HG03354 (cell line): Measurements from ENCODE around the gene ARHGDIA.
A peak's percentile ranks its signal among the peaks of the same experiment; 100 is the strongest.

Source experiments
- ATAC-seq: cut with Tn5 transposase; IDR thresholded peaks from one replicate; pipeline ENCODE4 v1.9.1; 2021; ENCODE audit warnings: mild to moderate bottlenecking; ENCODE audit not compliant: unreplicated experiment, poor library complexity, severe bottlenecking

The ARHGDIA gene

DNA sequence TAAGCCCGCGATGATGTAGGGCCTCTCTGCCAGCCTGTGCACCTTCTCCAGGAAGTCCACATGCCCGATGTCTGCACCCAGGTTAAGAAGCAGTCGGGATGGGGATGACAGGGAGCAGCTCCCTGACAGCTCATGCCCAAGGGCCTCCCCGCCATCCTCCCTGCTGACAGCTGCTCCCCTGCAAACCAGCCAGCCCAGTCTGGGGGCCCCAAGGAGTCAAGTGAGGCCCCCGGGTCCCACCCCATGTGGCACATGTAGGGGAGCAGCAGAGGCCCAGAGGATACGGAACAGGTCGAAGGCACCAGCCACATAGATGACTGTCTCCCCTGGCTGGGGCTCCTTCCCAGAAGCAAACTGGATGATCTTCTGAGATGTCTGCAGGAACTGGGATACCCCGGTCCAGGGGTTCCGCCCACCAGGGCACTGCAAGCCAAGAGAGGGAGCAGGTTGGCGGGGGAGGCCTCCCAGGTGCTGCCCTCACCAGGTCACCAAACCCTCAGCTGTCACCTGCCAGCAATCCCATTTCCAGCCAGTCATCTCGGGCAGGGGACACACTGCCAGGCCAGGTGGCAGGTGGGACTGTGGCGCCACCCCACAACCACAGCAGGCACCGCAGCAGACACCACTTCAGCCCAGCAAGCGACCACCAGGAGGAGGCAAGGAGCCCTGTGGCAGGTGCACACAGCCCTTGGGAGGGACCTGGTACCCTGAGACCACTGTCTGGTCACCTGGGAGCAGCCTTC, 35.5 kb upstream of the ARHGDIA start:
- ATAC-seq = no peak

- ATAC-seq = no peak
Observed at GRCh38 chr17:81905993-81906392, 34.9 kb upstream of the ARHGDIA start.

DNA sequence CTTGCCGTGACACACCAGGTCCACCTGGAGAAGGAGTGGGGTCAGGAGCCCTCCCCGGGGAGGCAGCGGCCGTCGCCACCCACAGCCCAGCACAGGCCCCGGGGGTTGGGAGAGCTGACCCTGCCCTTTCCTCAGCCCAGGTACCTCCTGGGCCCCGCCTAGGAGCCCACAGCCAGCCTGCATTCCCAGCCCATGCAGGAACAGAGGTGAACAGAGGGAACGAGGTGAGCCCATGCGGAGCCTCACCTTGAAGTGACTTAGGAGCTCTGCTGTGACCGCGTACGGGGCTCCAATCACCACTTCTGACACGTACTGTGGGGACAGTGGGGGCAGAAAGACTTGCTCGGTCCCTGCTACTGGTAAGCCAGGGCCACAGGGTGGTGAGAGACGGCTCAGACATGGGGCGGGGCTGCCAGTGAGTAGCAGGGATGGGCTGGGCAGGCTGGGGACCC, 34.3 kb upstream of the ARHGDIA start:
- ATAC-seq = no peak

- ATAC-seq = no peak
Observed at GRCh38 chr17:81904600-81905423, 33.7 kb upstream of the ARHGDIA start.

GRCh38 chr17:81903896-81904599, 32.9 kb upstream of the ARHGDIA start:
- ATAC-seq = no peak

DNA sequence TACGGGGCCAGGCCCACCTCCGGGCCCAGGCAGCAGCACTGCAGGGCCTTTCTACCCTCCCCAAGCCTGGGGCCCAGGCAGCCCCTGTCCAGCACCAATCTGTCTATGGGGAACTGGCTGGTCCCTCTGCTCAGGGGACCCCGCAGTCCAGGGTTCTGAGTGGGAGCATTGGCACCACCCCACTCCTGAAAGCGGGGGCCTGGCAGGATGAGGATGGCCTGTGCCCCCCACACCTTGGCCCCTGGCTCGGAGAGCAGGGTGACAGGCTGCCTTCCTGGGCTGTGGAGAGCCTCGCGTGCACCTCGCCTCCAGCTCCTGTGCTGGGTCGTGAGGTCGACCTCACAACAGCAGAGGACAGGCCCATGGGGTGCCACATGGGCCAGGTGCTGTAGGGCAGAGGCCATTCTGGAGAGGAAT, 32.3 kb upstream of the ARHGDIA start:
- no peak for ATAC-seq

GRCh38 chr17:81902653-81903414, 31.7 kb upstream of the ARHGDIA start:
- no peak for ATAC-seq

DNA sequence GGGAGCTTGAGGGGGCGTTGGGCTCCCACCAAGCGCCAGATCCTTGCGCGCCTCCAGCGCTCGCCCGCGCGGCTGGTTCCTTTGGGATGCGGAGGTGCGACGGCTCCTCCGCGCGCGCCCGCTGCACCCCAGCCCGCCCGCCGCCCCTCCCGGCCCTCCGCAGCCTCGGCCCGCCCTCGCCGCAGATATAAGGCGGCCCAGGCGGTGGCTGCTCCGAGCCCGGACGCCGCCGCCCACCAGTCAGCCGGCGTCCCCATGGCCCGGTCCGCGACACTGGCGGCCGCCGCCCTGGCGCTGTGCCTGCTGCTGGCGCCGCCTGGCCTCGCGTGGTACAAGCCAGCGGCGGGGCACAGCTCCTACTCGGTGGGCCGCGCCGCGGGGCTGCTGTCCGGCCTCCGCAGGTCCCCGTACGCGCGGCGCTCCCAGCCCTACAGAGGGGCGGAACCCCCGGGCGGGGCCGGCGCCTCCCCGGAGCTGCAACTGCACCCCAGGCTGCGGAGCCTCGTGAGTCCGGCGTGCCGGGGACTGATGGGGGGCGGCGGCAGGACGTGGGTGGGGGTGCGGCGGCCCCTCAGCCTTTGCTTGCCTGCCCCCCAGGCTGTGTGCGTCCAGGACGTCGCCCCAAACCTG, 31.0 kb upstream of the ARHGDIA start, which contains the start of gene NPB:
TSS of gene NPB (plus strand) at position 216 of the 630 bp plus-strand sequence. CDS start at position 256, 40 bp downstream.
- no peak for ATAC-seq

DNA sequence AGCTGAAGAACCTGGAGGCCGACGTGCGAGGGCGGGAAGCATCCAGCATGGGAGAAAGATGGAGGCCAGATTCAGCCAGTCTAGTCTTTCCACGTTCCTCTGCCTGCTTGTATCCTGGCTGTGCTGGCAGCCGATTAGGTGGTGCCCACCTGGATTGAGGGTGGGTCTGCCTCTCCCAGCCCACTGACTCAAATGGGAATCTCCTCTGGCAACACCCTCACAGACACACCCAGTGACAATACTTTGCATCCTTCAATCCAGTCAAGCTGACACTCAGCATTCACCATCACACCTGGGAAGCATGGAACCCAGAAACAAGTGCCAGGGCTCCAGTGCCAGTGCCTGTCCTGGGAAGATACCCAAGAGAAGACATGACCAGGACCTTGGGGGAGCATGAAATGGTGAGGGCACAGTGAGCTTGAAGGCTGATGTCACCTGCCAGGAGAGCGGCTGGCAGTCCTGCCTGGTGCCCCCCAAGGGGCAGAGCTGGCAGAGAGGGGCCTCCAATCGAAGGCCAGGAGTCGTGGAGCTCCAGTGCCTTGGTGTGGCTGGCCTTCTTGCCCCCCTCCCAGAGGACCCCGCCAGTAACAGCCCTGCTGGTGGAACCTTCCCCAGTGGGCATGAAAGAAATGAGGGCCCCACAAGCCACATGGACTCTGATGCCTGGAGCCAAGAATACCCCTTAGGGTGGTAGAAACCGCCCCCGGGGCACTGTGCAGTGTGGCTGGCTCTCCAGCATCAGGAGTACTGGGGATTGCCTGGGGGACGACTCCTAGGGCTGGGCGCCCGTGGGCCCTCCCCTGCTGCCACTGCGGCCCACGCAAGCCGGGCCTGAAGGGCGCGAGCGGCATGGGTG, 30.3 kb upstream of the ARHGDIA start:
- no peak for ATAC-seq

DNA sequence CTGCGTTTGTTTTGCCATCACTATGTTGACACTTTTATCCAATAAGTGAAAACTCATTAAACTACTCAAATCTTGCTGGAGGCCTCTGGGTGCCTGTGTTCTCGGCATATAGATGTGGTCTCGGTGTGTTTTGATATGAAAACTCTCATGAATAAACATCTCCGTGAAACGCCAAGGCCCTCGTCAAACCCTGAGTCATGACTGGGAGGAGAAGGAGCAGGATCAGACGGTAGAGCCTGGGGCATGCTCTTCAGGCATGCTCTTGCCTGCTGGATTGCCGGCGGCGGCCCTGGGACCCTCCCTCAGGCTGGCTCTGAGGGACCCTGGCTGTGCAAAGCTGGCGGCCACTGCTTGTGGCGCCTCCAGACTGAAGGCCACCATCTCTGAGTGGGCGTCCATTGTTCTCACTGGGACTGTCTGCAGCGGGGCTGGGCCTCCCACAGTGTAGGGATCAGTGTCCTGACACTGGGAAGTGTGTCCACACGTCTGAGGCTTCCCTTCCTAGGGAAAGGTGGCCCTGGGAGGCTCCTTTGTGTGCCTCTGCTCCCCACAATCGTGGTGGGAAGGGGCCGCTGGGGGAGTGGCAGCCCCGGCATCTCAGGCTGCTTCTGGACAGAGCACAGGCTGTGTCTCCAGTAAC, 29.2 kb upstream of the ARHGDIA start:
- ATAC-seq = no peak

GRCh38 chr17:81899514-81900166, 28.5 kb upstream of the ARHGDIA start:
- ATAC-seq = no peak

DNA sequence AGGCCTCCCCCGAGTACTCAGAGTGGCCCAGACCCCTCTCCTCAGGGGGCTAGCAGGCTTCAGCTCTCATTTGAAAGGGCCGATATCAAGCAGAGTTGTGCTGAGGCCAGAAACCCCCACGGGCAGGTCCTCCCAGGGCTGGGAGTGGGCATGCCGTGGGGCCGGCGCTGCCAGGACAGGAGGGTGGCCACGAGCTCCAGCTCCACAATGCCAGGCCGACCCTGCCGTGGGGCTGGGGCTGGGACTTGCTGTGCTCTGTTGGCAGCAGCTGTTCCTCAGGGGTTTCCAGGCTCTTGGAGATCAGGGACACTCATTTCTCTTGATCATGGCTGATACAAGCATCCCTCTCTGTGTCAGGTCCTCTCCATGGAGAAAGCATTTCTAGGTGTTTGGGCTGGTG, 27.7 kb upstream of the ARHGDIA start:
- no peak for ATAC-seq

- no peak for ATAC-seq
Observed at GRCh38 chr17:81898029-81898866, 27.1 kb upstream of the ARHGDIA start.

DNA sequence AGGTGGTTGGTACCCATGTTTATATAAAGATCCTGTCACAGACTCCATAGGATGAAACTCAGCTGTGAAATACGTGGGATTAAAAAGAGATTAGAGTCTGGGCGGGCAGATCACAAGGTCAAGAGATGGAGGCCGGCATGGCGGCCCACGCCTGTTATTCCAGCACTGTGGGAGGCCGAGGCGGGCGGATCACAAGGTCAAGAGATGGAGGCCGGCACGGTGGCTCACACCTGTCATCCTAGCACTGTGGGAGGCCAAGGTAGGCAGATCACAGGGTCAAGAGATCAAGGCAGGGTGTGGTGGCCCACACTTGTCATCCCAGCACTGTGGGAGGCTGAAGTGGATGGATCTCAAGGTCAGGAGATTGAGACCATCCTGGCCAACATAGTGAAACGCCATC, 24.3 kb upstream of the ARHGDIA start:
- ATAC-seq = no peak

DNA sequence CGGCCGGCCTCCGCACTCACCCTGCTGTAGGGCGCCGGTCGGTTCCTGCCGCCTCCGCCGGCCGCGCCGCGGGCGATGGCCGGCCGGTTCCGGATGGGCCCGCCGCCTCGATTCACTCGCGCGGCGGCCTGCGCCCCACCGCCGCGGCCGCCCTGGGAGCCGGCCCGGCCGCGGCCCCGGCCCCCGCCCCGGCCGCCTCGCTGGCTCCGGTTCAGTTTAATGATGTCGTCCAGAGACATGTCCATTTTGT, 20.1 kb upstream of the ARHGDIA start:
- ATAC-seq = no peak

DNA sequence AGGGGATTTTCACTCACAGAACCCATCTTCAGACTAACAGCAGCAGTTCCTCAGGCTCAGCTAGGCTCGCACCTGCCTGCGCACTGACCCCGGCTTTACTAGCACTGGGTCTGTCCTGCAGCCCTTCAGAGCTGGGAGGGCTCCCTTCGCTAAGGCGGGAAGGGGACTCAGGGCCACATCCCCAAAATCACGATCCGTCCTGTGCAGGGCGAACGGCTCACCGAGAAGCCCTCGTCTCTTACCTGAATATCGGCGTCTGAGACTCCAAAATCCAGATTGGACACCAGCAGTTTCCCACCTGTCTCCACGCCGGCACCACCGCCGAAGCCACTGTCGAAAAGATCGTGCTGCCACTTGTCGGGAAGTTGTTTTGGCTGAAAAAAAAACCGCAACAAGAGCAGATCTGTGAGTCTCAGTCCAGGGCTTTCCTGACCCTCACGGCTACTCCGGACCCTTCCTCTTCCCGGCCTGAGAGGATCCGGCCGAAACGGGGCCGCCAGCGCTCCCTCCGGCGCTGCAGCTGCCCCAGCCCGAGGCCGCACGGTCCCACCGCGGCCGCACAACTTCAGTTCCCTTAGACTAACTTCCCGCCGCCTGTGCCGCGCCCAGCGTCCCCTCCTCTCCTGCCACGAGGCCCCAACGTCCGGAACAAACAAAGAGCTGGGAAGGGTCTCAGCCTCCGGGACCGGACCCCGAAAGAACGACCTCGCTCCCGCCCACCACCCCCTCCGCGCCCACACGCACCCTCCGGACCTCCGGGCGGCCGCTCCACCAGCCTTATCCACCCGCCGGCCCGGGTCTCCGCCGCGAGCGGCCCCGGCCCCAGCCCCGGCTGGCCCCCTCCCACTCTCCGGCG, 19.5 kb upstream of the ARHGDIA start:
- peak; percentile 24 for ATAC-seq
